Measurements from ENCODE around the gene CEBPE. TPM values are rescaled to one million over a fixed set of nuclear protein-coding genes. Genes with fewer than 3 reads are reported as not detected.

CEBPE gene
- polyA plus RNA-seq, 1 donor from 2014 or later = not detected

DNA sequence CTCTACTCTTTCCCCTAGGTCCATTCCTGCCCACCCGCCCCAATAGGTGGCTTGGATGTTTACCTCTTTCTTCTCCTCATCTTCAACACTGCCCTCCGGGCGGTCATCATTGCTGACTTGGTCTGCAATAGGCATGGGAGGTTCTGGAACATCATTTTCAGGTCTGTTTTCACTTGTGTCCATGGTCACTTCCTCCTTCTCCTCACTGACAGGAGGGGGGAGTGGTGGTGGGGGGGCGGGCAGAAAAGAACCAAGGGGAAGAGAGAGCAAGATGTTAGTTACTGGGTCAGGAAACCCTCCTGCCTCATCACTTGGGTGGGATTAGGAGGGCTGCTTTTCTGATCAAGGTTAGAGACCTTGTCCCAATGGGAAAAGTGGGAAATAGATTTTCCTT is 49.6 kb downstream of the CEBPE start:
- no peaks in the 10 kb centered on the region for H3K9me2 ChIP-seq (ENCODE audit: insufficient read depth, low read length)
- TF ChIP-seq, protein P1, sequence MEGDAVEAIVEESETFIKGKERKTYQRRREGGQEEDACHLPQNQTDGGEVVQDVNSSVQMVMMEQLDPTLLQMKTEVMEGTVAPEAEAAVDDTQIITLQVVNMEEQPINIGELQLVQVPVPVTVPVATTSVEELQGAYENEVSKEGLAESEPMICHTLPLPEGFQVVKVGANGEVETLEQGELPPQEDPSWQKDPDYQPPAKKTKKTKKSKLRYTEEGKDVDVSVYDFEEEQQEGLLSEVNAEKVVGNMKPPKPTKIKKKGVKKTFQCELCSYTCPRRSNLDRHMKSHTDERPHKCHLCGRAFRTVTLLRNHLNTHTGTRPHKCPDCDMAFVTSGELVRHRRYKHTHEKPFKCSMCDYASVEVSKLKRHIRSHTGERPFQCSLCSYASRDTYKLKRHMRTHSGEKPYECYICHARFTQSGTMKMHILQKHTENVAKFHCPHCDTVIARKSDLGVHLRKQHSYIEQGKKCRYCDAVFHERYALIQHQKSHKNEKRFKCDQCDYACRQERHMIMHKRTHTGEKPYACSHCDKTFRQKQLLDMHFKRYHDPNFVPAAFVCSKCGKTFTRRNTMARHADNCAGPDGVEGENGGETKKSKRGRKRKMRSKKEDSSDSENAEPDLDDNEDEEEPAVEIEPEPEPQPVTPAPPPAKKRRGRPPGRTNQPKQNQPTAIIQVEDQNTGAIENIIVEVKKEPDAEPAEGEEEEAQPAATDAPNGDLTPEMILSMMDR (IDR thresholded peaks at IDR 0.05; ENCODE audit: poor library complexity, severe bottlenecking) = no peak
- TF ChIP-seq RAD21 (conservative IDR thresholded peaks at IDR 0.05) (no peak), MXI1 (conservative IDR thresholded peaks at IDR 0.05; ENCODE audit: poor library complexity, severe bottlenecking) (no peak), SMC3 (conservative IDR thresholded peaks at IDR 0.05; ENCODE audit: poor library complexity) (no peak), POLR2AphosphoS5 (IDR thresholded peaks at IDR 0.05) (no peak), TAF1 (IDR thresholded peaks at IDR 0.05; ENCODE audit: low read depth) (no peak)
- no peaks in the 10 kb centered on the region for H3K9me3 ChIP-seq (ENCODE audit: low read length)
- H3K27me3 ChIP-seq (ENCODE audit: insufficient read depth, low read depth, low read length) = no peaks in the 10 kb centered on the region
- peak overlapping the region; percentile 33 for H3K9ac ChIP-seq (ENCODE audit: low read length)
- H2AFZ ChIP-seq (ENCODE audit: low read depth, low read length) = no peak overlapping the region
- peaks cover 56% of the 10 kb centered on the region for H3K79me2 ChIP-seq (replicated peaks; ENCODE audit: insufficient read depth, low read length)
- peak overlapping the region; percentile 72 for H3K4me3 ChIP-seq (ENCODE audit: low read length)
- H3K27ac ChIP-seq (ENCODE audit: low read length) = peak overlapping the region; percentile 3
- peaks cover 5% of the 10 kb centered on the region for H3F3A ChIP-seq (ENCODE audit: insufficient read depth, low read length, poor library complexity, severe bottlenecking)
- peak overlapping the region; percentile 70 for H3K4me2 ChIP-seq (ENCODE audit: low read length)
- peaks cover 16% of the 10 kb centered on the region for H3K36me3 ChIP-seq (ENCODE audit: insufficient read depth, low read length)
- H4K20me1 ChIP-seq (ENCODE audit: insufficient read depth) = peaks cover 24% of the 10 kb centered on the region

DNA sequence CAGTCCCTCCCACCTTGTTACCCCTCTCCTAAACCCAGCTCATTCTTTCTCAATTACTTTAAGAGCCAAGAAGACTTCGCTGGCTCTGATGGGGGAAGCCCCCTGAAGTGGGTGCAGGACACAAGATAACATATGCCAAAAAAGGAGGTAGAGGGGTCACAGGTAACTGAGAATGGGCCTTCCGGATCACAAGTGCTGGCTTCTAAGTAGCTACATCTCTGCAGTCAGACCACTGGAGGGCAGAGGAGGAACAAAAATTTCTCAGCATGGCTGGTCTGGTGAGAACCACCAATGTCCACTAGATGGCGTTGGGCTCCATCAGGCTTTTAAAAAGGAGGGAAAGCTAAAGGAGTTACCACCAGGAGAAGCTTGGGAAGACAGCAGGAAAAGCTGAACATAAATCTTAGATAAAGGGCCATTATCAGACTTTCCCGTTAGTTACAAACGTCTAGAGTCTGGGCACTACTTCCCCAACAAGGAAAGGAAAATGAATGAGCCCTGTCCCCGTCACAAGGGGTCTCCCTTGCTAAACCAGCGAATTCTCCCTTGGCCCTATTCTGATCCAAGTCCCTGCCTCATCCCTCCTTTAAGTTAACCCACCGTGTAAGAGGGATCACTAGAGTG is 50.2 kb downstream of the CEBPE start:
- Histone ChIP-seq H3F3A (ENCODE audit: insufficient read depth, low read length, poor library complexity, severe bottlenecking) (peaks cover 5% of the 10 kb centered on the region), H4K20me1 (ENCODE audit: insufficient read depth) (peaks cover 28% of the 10 kb centered on the region), H3K4me2 (ENCODE audit: low read length) (peak overlapping the region; percentile 87), H3K4me3 (ENCODE audit: low read length) (peak overlapping the region; percentile 72), H3K9ac (ENCODE audit: low read length) (peak overlapping the region; percentile 47), H2AFZ (ENCODE audit: low read depth, low read length) (no peak overlapping the region), H3K79me2 (replicated peaks; ENCODE audit: insufficient read depth, low read length) (peaks cover 56% of the 10 kb centered on the region), H3K9me3 (ENCODE audit: low read length) (no peaks in the 10 kb centered on the region), H3K27ac (ENCODE audit: low read length) (no peak overlapping the region), H3K36me3 (ENCODE audit: insufficient read depth, low read length) (peaks cover 16% of the 10 kb centered on the region), H3K27me3 (ENCODE audit: insufficient read depth, low read depth, low read length) (no peaks in the 10 kb centered on the region), H3K9me2 (ENCODE audit: insufficient read depth, low read length) (no peaks in the 10 kb centered on the region)
- TF ChIP-seq TAF1 (IDR thresholded peaks at IDR 0.05; ENCODE audit: low read depth) (no peak), RAD21 (conservative IDR thresholded peaks at IDR 0.05) (peak; percentile 81), MXI1 (conservative IDR thresholded peaks at IDR 0.05; ENCODE audit: poor library complexity, severe bottlenecking) (peak; percentile 31), EZH2 (IDR thresholded peaks at IDR 0.05; ENCODE audit: borderline replicate concordance, insufficient read depth, low read length, poor library complexity, severe bottlenecking) (no peak), SMC3 (conservative IDR thresholded peaks at IDR 0.05; ENCODE audit: poor library complexity) (peak; percentile 90), POLR2AphosphoS5 (IDR thresholded peaks at IDR 0.05) (peak; percentile 22)
- TF ChIP-seq, protein P1 (IDR thresholded peaks at IDR 0.05; ENCODE audit: poor library complexity, severe bottlenecking) = peak; percentile 99
- TF ChIP-seq, protein P2, sequence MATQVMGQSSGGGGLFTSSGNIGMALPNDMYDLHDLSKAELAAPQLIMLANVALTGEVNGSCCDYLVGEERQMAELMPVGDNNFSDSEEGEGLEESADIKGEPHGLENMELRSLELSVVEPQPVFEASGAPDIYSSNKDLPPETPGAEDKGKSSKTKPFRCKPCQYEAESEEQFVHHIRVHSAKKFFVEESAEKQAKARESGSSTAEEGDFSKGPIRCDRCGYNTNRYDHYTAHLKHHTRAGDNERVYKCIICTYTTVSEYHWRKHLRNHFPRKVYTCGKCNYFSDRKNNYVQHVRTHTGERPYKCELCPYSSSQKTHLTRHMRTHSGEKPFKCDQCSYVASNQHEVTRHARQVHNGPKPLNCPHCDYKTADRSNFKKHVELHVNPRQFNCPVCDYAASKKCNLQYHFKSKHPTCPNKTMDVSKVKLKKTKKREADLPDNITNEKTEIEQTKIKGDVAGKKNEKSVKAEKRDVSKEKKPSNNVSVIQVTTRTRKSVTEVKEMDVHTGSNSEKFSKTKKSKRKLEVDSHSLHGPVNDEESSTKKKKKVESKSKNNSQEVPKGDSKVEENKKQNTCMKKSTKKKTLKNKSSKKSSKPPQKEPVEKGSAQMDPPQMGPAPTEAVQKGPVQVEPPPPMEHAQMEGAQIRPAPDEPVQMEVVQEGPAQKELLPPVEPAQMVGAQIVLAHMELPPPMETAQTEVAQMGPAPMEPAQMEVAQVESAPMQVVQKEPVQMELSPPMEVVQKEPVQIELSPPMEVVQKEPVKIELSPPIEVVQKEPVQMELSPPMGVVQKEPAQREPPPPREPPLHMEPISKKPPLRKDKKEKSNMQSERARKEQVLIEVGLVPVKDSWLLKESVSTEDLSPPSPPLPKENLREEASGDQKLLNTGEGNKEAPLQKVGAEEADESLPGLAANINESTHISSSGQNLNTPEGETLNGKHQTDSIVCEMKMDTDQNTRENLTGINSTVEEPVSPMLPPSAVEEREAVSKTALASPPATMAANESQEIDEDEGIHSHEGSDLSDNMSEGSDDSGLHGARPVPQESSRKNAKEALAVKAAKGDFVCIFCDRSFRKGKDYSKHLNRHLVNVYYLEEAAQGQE (IDR thresholded peaks at IDR 0.05; ENCODE audit: borderline replicate concordance) = peak; percentile 67
